Neural cell (in vitro differentiated cells): Measurements from ENCODE around the gene PPY. TPM values are rescaled to one million over a fixed set of nuclear protein-coding genes. Genes with fewer than 3 reads are reported as not detected.
"Not testable (repeated sequence)": the region's sequence is repeated elsewhere in the genome, so short reads cannot be mapped to it uniquely, and the experiment has no call there.

ENCODE experiments used
- H2AFZ ChIP-seq: fragments of 200-600, 300-800 bp; sonication (generic), shearing (Covaris generic); 2 replicates; pipeline ENCODE4 v1.6.0; 2014; ENCODE audit warnings: low read depth, mild to moderate bottlenecking, antibody characterized with exemption, low read length, moderate library complexity
- H3F3A ChIP-seq: fragments of 200-600 bp; shearing (Covaris generic); 2 replicates; pipeline ENCODE4 v1.6.1; 2016; ENCODE audit warnings: mild to moderate bottlenecking, moderate library complexity, mixed read lengths, antibody characterized with exemption, low read length; ENCODE audit not compliant: insufficient read depth, poor library complexity, severe bottlenecking
- H3K27ac ChIP-seq: fragments of 200-600, 300-800 bp; sonication (generic), shearing (Covaris generic); 2 replicates; pipeline ENCODE4 v1.5.1; 2014; ENCODE audit warnings: mild to moderate bottlenecking, low read length, moderate library complexity
- H3K27me3 ChIP-seq: fragments of 300-800, 200-600 bp; sonication (generic), shearing (Covaris generic); 2 replicates; pipeline ENCODE4 v1.6.0; 2014; ENCODE audit warnings: mild to moderate bottlenecking, low read depth, low read length, moderate library complexity; ENCODE audit not compliant: insufficient read depth
- H3K36me3 ChIP-seq: fragments of 300-800, 200-600 bp; sonication (generic), shearing (Covaris generic); 2 replicates; pipeline ENCODE4 v1.5.1; 2014; ENCODE audit warnings: mild to moderate bottlenecking, antibody characterized with exemption, low read length, moderate library complexity; ENCODE audit not compliant: insufficient read depth
- H3K4me2 ChIP-seq: fragments of 300-800, 200-600 bp; sonication (generic), shearing (Covaris generic); 2 replicates; pipeline ENCODE4 v1.6.0; 2014; ENCODE audit warnings: mild to moderate bottlenecking, low read length
- H3K4me3 ChIP-seq: fragments of 300-800, 200-600 bp; sonication (generic), shearing (Covaris generic); 2 replicates; pipeline ENCODE4 v1.5.1; 2014; ENCODE audit warnings: mild to moderate bottlenecking, low read length, moderate library complexity
- H3K79me2 ChIP-seq: fragments of 200-600 bp; shearing (Covaris generic); replicated peaks from 2 replicates; pipeline ENCODE4 v1.6.0; 2014; ENCODE audit warnings: mild to moderate bottlenecking, low read length, moderate library complexity; ENCODE audit not compliant: insufficient read depth
- H3K9ac ChIP-seq: fragments of 300-800, 200-600 bp; sonication (generic), shearing (Covaris generic); 2 replicates; pipeline ENCODE4 v1.6.1; 2016; ENCODE audit warnings: mild to moderate bottlenecking, low read length, mixed read lengths
- H3K9me2 ChIP-seq: fragments of 200-600 bp; shearing (Covaris generic); 2 replicates; pipeline ENCODE4 v1.6.1; 2016; ENCODE audit warnings: mild to moderate bottlenecking, low read length, mixed read lengths; ENCODE audit not compliant: insufficient read depth
- H3K9me3 ChIP-seq: fragments of 200-600, 300-800 bp; sonication (generic), shearing (Covaris generic); 2 replicates; pipeline ENCODE4 v1.6.1; 2016; ENCODE audit warnings: mild to moderate bottlenecking, mixed run types, low read length, moderate library complexity, mixed read lengths
- H4K20me1 ChIP-seq: fragments of 200-600 bp; shearing (Covaris generic); 2 replicates; pipeline ENCODE4 v1.6.1; 2016; ENCODE audit warnings: mild to moderate bottlenecking, mixed run types; ENCODE audit not compliant: insufficient read depth
- CTCF ChIP-seq: fragments of 450-650 bp; IDR thresholded peaks from 2 replicates; pipeline ENCODE4 v1.5.1; 2014; ENCODE audit warnings: antibody characterized with exemption, mild to moderate bottlenecking, moderate library complexity; ENCODE audit not compliant: poor library complexity, severe bottlenecking
- EP300 ChIP-seq: fragments of 450-650 bp; conservative IDR thresholded peaks from 2 replicates; pipeline ENCODE4 v1.6.1; 2014; ENCODE audit warnings: antibody characterized with exemption, mild to moderate bottlenecking, moderate library complexity; ENCODE audit not compliant: poor library complexity, severe bottlenecking
- EZH2 ChIP-seq: fragments of 200-600, 300-800 bp; shearing (Covaris generic), sonication (generic); IDR thresholded peaks from 2 replicates; pipeline ENCODE4 v1.6.1; 2014; ENCODE audit warnings: antibody characterized with exemption, low read length, borderline replicate concordance, mild to moderate bottlenecking; ENCODE audit not compliant: insufficient read depth, poor library complexity, severe bottlenecking
- MXI1 ChIP-seq: fragments of 450-650 bp; conservative IDR thresholded peaks from 2 replicates; pipeline ENCODE4 v1.6.1; 2014; ENCODE audit warnings: antibody characterized with exemption, mild to moderate bottlenecking; ENCODE audit not compliant: poor library complexity, severe bottlenecking
- POLR2AphosphoS5 ChIP-seq: IDR thresholded peaks from 2 replicates; pipeline ENCODE4 v1.6.1; 2012
- RAD21 ChIP-seq: fragments of 450-650 bp; conservative IDR thresholded peaks from 2 replicates; pipeline ENCODE4 v1.6.1; 2014; ENCODE audit warnings: antibody characterized with exemption, mild to moderate bottlenecking, moderate library complexity
- SMC3 ChIP-seq: fragments of 450-650 bp; conservative IDR thresholded peaks from 2 replicates; pipeline ENCODE4 v1.6.1; 2014; ENCODE audit warnings: antibody characterized with exemption, mild to moderate bottlenecking, moderate library complexity; ENCODE audit not compliant: poor library complexity
- TAF1 ChIP-seq: IDR thresholded peaks from 2 replicates; pipeline ENCODE4 v1.6.1; 2012; ENCODE audit warnings: low read depth
- polyA plus RNA-seq: library from polyadenylated mRNA; depleted of rRNA; stranded (reverse); fragments of >200 nt; gene quantifications from 2 replicates; pipeline ENCODE4 v1.2.3, GENCODE V29; 2014
- TF ChIP-seq, protein P1 (sequence below): IDR thresholded peaks from 2 replicates; pipeline ENCODE4 v1.6.1; 2012; ENCODE audit warnings: borderline replicate concordance

Gene PPY
- polyA plus RNA-seq, 1 donor from 2014 or later: not detected

GRCh38 chr17:43928609-43929008 lies 13.7 kb downstream of the PPY start:
- TF ChIP-seq, protein P1, sequence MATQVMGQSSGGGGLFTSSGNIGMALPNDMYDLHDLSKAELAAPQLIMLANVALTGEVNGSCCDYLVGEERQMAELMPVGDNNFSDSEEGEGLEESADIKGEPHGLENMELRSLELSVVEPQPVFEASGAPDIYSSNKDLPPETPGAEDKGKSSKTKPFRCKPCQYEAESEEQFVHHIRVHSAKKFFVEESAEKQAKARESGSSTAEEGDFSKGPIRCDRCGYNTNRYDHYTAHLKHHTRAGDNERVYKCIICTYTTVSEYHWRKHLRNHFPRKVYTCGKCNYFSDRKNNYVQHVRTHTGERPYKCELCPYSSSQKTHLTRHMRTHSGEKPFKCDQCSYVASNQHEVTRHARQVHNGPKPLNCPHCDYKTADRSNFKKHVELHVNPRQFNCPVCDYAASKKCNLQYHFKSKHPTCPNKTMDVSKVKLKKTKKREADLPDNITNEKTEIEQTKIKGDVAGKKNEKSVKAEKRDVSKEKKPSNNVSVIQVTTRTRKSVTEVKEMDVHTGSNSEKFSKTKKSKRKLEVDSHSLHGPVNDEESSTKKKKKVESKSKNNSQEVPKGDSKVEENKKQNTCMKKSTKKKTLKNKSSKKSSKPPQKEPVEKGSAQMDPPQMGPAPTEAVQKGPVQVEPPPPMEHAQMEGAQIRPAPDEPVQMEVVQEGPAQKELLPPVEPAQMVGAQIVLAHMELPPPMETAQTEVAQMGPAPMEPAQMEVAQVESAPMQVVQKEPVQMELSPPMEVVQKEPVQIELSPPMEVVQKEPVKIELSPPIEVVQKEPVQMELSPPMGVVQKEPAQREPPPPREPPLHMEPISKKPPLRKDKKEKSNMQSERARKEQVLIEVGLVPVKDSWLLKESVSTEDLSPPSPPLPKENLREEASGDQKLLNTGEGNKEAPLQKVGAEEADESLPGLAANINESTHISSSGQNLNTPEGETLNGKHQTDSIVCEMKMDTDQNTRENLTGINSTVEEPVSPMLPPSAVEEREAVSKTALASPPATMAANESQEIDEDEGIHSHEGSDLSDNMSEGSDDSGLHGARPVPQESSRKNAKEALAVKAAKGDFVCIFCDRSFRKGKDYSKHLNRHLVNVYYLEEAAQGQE: no peak
- no peak for TF ChIP-seq CTCF
- TF ChIP-seq MXI1: no peak
- no peak for TF ChIP-seq RAD21
- TF ChIP-seq POLR2AphosphoS5: no peak
- TF ChIP-seq EZH2: no peak
- TF ChIP-seq SMC3: no peak
- no peak for TF ChIP-seq TAF1
- TF ChIP-seq EP300: no peak
- H2AFZ ChIP-seq: no peak overlapping the region
- H3K9ac ChIP-seq: no peak overlapping the region
- no peak overlapping the region for H3K4me3 ChIP-seq
- no peaks in the 10 kb centered on the region for H3K9me3 ChIP-seq
- H3K36me3 ChIP-seq: no peaks in the 10 kb centered on the region
- no peaks in the 10 kb centered on the region for H3K79me2 ChIP-seq
- H3K4me2 ChIP-seq: no peak overlapping the region
- no peaks in the 10 kb centered on the region for H3F3A ChIP-seq
- H3K27me3 ChIP-seq: peaks cover 20% of the 10 kb centered on the region
- H4K20me1 ChIP-seq: no peaks in the 10 kb centered on the region
- no peaks in the 10 kb centered on the region for H3K9me2 ChIP-seq
- no peak overlapping the region for H3K27ac ChIP-seq

- not testable (repeated sequence) for H3K4me3 ChIP-seq, H3F3A ChIP-seq, H2AFZ ChIP-seq, H4K20me1 ChIP-seq, H3K9me2 ChIP-seq, H3K4me2 ChIP-seq, H3K9me3 ChIP-seq, H3K27ac ChIP-seq, H3K36me3 ChIP-seq, H3K9ac ChIP-seq, H3K79me2 ChIP-seq
- peaks cover 20% of the 10 kb centered on the region for H3K27me3 ChIP-seq
These were observed 14.3 kb downstream of the PPY start for GRCh38 chr17:43927929-43928328.
